ENCODE results near the gene QSOX2.

- TF ChIP-seq CTCF (IDR thresholded peaks at IDR 0.05): no peak
- no peak for TF ChIP-seq EHMT2 (IDR thresholded peaks at IDR 0.05; ENCODE audit: low read depth)
- TF ChIP-seq JUNB (IDR thresholded peaks at IDR 0.05): no peak
- TF ChIP-seq E2F6 (IDR thresholded peaks at IDR 0.05; ENCODE audit: borderline replicate concordance, low read depth): no peak
- no peak for TF ChIP-seq EP300 (IDR thresholded peaks at IDR 0.05)
- TF ChIP-seq POLR2A (IDR thresholded peaks at IDR 0.05; ENCODE audit: low read length): no peak
- no peak for TF ChIP-seq HOXA7 (CRISPR knock-in tag; IDR thresholded peaks at IDR 0.05)
- no peak for TF ChIP-seq RAD21 (conservative IDR thresholded peaks at IDR 0.05 in 1 of 2, IDR thresholded peaks at IDR 0.05 in 1 of 2)
- TF ChIP-seq MAZ (IDR thresholded peaks at IDR 0.05; ENCODE audit: borderline replicate concordance, low read depth, low read length): no peak
- TF ChIP-seq SREBF2 (IDR thresholded peaks at IDR 0.05): no peak
- no peak for TF ChIP-seq RFX5 (IDR thresholded peaks at IDR 0.05)
- no peak for TF ChIP-seq REST (IDR thresholded peaks at IDR 0.05)
Observed at GRCh38 chr9:136180586-136180985, 65.0 kb downstream of the QSOX2 start.
